ENCODE measurements around the gene FLNB. TPM values are rescaled to one million over a fixed set of nuclear protein-coding genes. Genes with fewer than 3 reads are reported as not detected.

Gene FLNB
- total and polyA plus RNA-seq, 2 of the 13 experiments (the other 11 are each of a cell fraction or from before 2014, with no cell fraction given): 106 to 130 TPM

DNA sequence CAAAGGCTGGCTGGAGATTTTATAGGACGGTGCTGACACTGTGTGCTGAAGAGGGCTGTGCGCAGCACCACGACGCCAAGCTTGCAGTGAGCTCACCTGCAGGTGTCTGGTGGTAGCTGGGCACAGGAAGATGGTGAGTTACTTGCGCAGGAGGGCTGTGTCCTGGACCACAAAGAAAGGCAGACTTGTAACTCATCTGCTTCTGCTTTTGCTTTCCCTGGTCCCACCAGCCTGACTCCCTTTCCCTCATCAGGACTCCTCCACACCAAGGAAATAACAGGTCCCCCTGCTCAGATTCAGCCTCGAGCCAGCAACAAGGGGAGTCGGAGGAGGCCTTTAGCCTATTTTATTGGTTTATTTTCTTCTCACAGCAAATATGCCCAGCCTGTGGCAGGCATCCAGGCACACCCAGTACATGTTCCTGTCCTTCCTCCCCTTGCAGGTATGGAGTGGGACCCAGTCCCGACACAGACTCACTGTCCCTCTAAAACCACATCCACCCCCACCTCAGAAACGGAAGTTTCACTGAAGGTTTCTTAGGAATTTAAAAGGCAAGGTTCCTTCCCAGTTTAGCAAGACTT lies 35.6 kb upstream of the FLNB start (continued):
- TF ChIP-seq TSC22D2 (CRISPR knock-in tag; IDR thresholded peaks at IDR 0.05; ENCODE audit: borderline replicate concordance) (no peak), TBL1XR1 (IDR thresholded peaks at IDR 0.05; ENCODE audit: borderline replicate concordance, low read length, partially characterized antibody) (no peak), ZSCAN25 (CRISPR knock-in tag; IDR thresholded peaks at IDR 0.05) (no peak), NFYB (CRISPR knock-in tag; IDR thresholded peaks at IDR 0.05) (no peak), NPAS2 (CRISPR knock-in tag; IDR thresholded peaks at IDR 0.05; ENCODE audit: borderline replicate concordance) (no peak), STAT6 (CRISPR knock-in tag; IDR thresholded peaks at IDR 0.05; ENCODE audit: borderline replicate concordance) (no peak), ZNF101 (CRISPR knock-in tag; IDR thresholded peaks at IDR 0.05; ENCODE audit: borderline replicate concordance, low read depth) (no peak), ZNF460 (CRISPR knock-in tag; IDR thresholded peaks at IDR 0.05; ENCODE audit: borderline replicate concordance) (no peak), TCF7 (IDR thresholded peaks at IDR 0.05; ENCODE audit: low read depth) (no peak)

GRCh38 chr3:57973715-57974477 lies 34.3 kb upstream of the FLNB start:
- FAIRE-seq: no peak
- H3K79me2 ChIP-seq (ENCODE audit: insufficient read depth, low read length): no peaks in the 10 kb centered on the region
- H3K4me2 ChIP-seq (ENCODE audit: low read depth, low read length): no peak overlapping the region
- peaks cover 87% of the 10 kb centered on the region for H3K4me1 ChIP-seq (ENCODE audit: insufficient read depth, low read length)
- intact Hi-C loops (cut with micrococcal nuclease; ENCODE audit: unreplicated experiment) (loop anchor here (10.0 kb wide), 1 partner anchor 949 kb away; no protein-coding TSS in a partner anchor), in situ Hi-C loops (cut with HindIII; ENCODE audit: extremely low pct_ligation_motif_present, low pct_unique_long_range_greater_than_20kb) (no loop called here)
- no peak overlapping the region for H2AFZ ChIP-seq (ENCODE audit: low read length)
- no peaks in the 10 kb centered on the region for H3K36me3 ChIP-seq (replicated peaks in 1 of 2; ENCODE audit: control insufficient read depth in 1 of 2, insufficient read depth in 2 of 2, low read length in 2 of 2)
- no TSS peak for BruUV-seq (replicated peaks)
- no peak for DNase-seq (ENCODE audit: low spot score)
- no peak for ATAC-seq
- H4K20me1 ChIP-seq (ENCODE audit: insufficient read depth, low read length): no peaks in the 10 kb centered on the region
- no peak overlapping the region for H3K4me3 ChIP-seq (replicated peaks in 1 of 3; ENCODE audit: insufficient read depth in 1 of 3, low read depth in 2 of 3, low read length in 3 of 3)
- no peaks in the 10 kb centered on the region for H3K27me3 ChIP-seq (ENCODE audit: control insufficient read depth in 1 of 2, insufficient read depth in 2 of 2, low read length in 2 of 2)
- 86% methylated on average over 13 of the region's 13 CpGs for WGBS (ENCODE audit: low lambda C conversion rate)
- no peak overlapping the region for H3K9ac ChIP-seq (ENCODE audit: insufficient read depth, low read depth, low read length)
- POLR2A ChIA-PET: interaction anchor here (1.4 to 2.4 kb wide), 2 partner anchors 24 to 26 kb away, joined by 5 to 10 read pairs; no protein-coding TSS in a partner anchor
- CTCF ChIA-PET (ENCODE audit: low intra/inter-chr PET ratio, low total read pairs): no interaction called here
- H3K27ac ChIP-seq (ENCODE audit: extremely low read length, insufficient read depth, low read length): no peak overlapping the region
- no peaks in the 10 kb centered on the region for H3K9me3 ChIP-seq (ENCODE audit: low read length)
- TF ChIP-seq CBX2 (IDR thresholded peaks at IDR 0.05; ENCODE audit: low read depth, low read length): no peak
- no peak for TF ChIP-seq CBX2 (CRISPR knock-in tag; IDR thresholded peaks at IDR 0.05; ENCODE audit: low read depth)
- no peak for TF ChIP-seq LBX2 (CRISPR knock-in tag; IDR thresholded peaks at IDR 0.05; ENCODE audit: borderline replicate concordance)
- no peak for TF ChIP-seq MBD4 (IDR thresholded peaks at IDR 0.05; ENCODE audit: borderline replicate concordance, low read length)
- no peak for TF ChIP-seq ZNF703 (CRISPR knock-in tag; IDR thresholded peaks at IDR 0.05; ENCODE audit: borderline replicate concordance)
- no peak for TF ChIP-seq NR1H2 (CRISPR knock-in tag; IDR thresholded peaks at IDR 0.05; ENCODE audit: borderline replicate concordance, low read depth)
- no peak for TF ChIP-seq TFDP1 (CRISPR knock-in tag; IDR thresholded peaks at IDR 0.05; ENCODE audit: borderline replicate concordance)
- TF ChIP-seq SIX4 (CRISPR knock-in tag; IDR thresholded peaks at IDR 0.05): no peak
- no peak for TF ChIP-seq MEF2D (CRISPR knock-in tag; IDR thresholded peaks at IDR 0.05)
- no peak for TF ChIP-seq ZNF737 (CRISPR knock-in tag; IDR thresholded peaks at IDR 0.05; ENCODE audit: borderline replicate concordance)
